A549 (cell line): ENCODE results near the gene LRRC4C. TPM values are rescaled to one million over a fixed set of nuclear protein-coding genes. Genes with fewer than 3 reads are reported as not detected.

Experiments
- ATAC-seq, 2 experiments: fragments of 200-7000 bp in 1 of 2; fragments of >200 bp in 1 of 2; cut with Nextera tagmentation in 1 of 2; cut with Tn5 transposase in 1 of 2; 3 replicates each; pipeline versions ENCODE4 v1.8.0 to v1.9.1; 2018 to 2020; ENCODE audit warnings: mild to moderate bottlenecking in 1 of 2, moderate library complexity in 1 of 2
- CTCF ChIA-PET: fragments of 300-600 bp; sonication (Branson Sonifier 250); formaldehyde crosslinking; extraction: SDS; loops from one replicate; lab custom pipeline; 2021; ENCODE audit warnings: antibody characterized with exemption, inconsistent platforms; lab: Yijun Ruan, JAX
- POLR2A ChIA-PET: fragments of 350-600 bp; formaldehyde crosslinking; extraction: SDS; loops from one replicate; lab custom pipeline; 2021; ENCODE audit warnings: antibody characterized with exemption, inconsistent platforms; lab: Yijun Ruan, JAX
- DNase-seq, 2 experiments: peaks; one replicate each; pipeline versions ENCODE4 v3.0.0 to v3.0.0-alpha.2; 2011 to 2016; ENCODE audit warnings: low read depth in 1 of 2, low spot score in 1 of 2
- FAIRE-seq: peaks from 2 replicates; lab custom pipeline; 2011; peaks lifted over from hg19 to GRCh38; lab: Jason Lieb, UNC
- H3K27ac ChIP-seq, 2 experiments: fragments of >200 bp; sonication (Bioruptor Twin); formaldehyde crosslinking; 3 replicates each; pipeline ENCODE4 v1.5.1; 2016 to 2017
- H3K4me1 ChIP-seq: fragments of >200 bp; sonication (Bioruptor Twin); formaldehyde crosslinking; 3 replicates; pipeline ENCODE4 v1.6.1; 2016
- H3K4me2 ChIP-seq: fragments of >200 bp; sonication (Bioruptor Twin); formaldehyde crosslinking; 3 replicates; pipeline ENCODE4 v1.6.1; 2016
- H3K4me3 ChIP-seq: fragments of >200 bp; sonication (Bioruptor Twin); formaldehyde crosslinking; 3 replicates; pipeline ENCODE4 v1.5.1; 2016
- H3K9me3 ChIP-seq: fragments of >200 bp; sonication (Bioruptor Twin); formaldehyde crosslinking; 3 replicates; pipeline ENCODE4 v1.6.1; 2016
- CBX2 ChIP-seq: fragments of 200-600 bp; sonication (generic); IDR thresholded peaks from 2 replicates; pipeline ENCODE4 v1.6.1; 2016; ENCODE audit warnings: low read depth, mild to moderate bottlenecking, borderline replicate concordance
- CEBPB ChIP-seq, 2 experiments: fragments of >200 bp in 1 of 2; sonication (Bioruptor Twin) in 1 of 2; formaldehyde crosslinking in 1 of 2; IDR thresholded peaks; 2 replicates each; pipeline ENCODE4 v1.6.1; 2012 to 2016
- CHD2 ChIP-seq: fragments of 150-350 bp; IDR thresholded peaks from 2 replicates; pipeline ENCODE4 v1.6.1; 2014; ENCODE audit warnings: low read length; ENCODE audit not compliant: partially characterized antibody
- CTCF ChIP-seq: fragments of >200 bp; sonication (Bioruptor Twin); formaldehyde crosslinking; IDR thresholded peaks from 3 replicates; pipeline ENCODE4 v1.5.1; 2016
- EHF ChIP-seq: fragments of 250-450 bp; sonication (Bioruptor Pico); IDR thresholded peaks from 2 replicates; pipeline ENCODE4 v1.5.0; 2020; ENCODE audit warnings: mild to moderate bottlenecking
- EHMT2 ChIP-seq: fragments of 200-600 bp; sonication (generic); IDR thresholded peaks from 2 replicates; pipeline ENCODE4 v1.6.1; 2016; ENCODE audit warnings: antibody characterized with exemption, low read depth, mild to moderate bottlenecking, moderate library complexity
- EP300 ChIP-seq, 2 experiments: fragments of >200 bp; sonication (Bioruptor Twin); formaldehyde crosslinking; IDR thresholded peaks; 2 replicates in 1 of 2; 3 replicates in 1 of 2; pipeline ENCODE4 v1.6.1; 2016 to 2017
- GATA3 ChIP-seq: IDR thresholded peaks from 2 replicates; pipeline ENCODE4 v1.6.1; 2012; ENCODE audit warnings: borderline replicate concordance
- HDAC2 ChIP-seq: fragments of 200-600 bp; sonication (generic); IDR thresholded peaks from 2 replicates; pipeline ENCODE4 v1.6.1; 2016
- HES2 ChIP-seq: fragments of >200 bp; sonication (Bioruptor Twin); formaldehyde crosslinking; IDR thresholded peaks from 2 replicates; pipeline ENCODE4 v1.6.1; 2016
- HMGXB4 ChIP-seq: fragments of 250-450 bp; sonication (Bioruptor Pico); IDR thresholded peaks from 2 replicates; pipeline ENCODE4 v1.5.0; 2021; ENCODE audit warnings: mild to moderate bottlenecking, moderate library complexity, borderline replicate concordance
- JUN ChIP-seq, 2 experiments: fragments of >200 bp; sonication (Bioruptor Twin); formaldehyde crosslinking; IDR thresholded peaks; 2 replicates in 1 of 2; 3 replicates in 1 of 2; pipeline ENCODE4 v1.6.1; 2016 to 2017
- KDM5A ChIP-seq: fragments of 200-600 bp; sonication (generic); IDR thresholded peaks from 2 replicates; pipeline ENCODE4 v1.6.1; 2016; ENCODE audit warnings: antibody characterized with exemption, mild to moderate bottlenecking
- MAX ChIP-seq: IDR thresholded peaks from 2 replicates; pipeline ENCODE4 v1.6.1; 2012
- MAZ ChIP-seq: fragments of 150-350 bp; IDR thresholded peaks from 2 replicates; pipeline ENCODE4 v1.6.1; 2014; ENCODE audit warnings: antibody characterized with exemption, low read depth, low read length, borderline replicate concordance
- MYC ChIP-seq: IDR thresholded peaks from 2 replicates; pipeline ENCODE4 v1.6.1; 2012; ENCODE audit warnings: mild to moderate bottlenecking, inconsistent platforms, low read length, improper control_type of control experiment, borderline replicate concordance
- NFE2L2 ChIP-seq: fragments of 150-350 bp; conservative IDR thresholded peaks from 2 replicates; pipeline ENCODE4 v1.6.1; 2014; ENCODE audit warnings: low read length
- NR3C1 ChIP-seq: fragments of >200 bp; sonication (Bioruptor Twin); formaldehyde crosslinking; IDR thresholded peaks from 3 replicates; pipeline ENCODE4 v1.6.1; 2017
- POLR2A ChIP-seq: IDR thresholded peaks from 2 replicates; pipeline ENCODE4 v1.6.1; 2012; ENCODE audit warnings: mild to moderate bottlenecking, low read length
- RAD21 ChIP-seq, 2 experiments: fragments of >200 bp in 1 of 2; sonication (Bioruptor Twin) in 1 of 2; formaldehyde crosslinking in 1 of 2; IDR thresholded peaks in 1 of 2; conservative IDR thresholded peaks in 1 of 2; 2 replicates in 1 of 2; 3 replicates in 1 of 2; pipeline ENCODE4 v1.6.1; 2012 to 2018; ENCODE audit warnings: inconsistent platforms in 1 of 2
- REST ChIP-seq: fragments of 200-600 bp; sonication (generic); IDR thresholded peaks from 2 replicates; pipeline ENCODE4 v1.6.1; 2016; ENCODE audit warnings: antibody characterized with exemption, mild to moderate bottlenecking, moderate library complexity
- RFX5 ChIP-seq: fragments of 450-650 bp; IDR thresholded peaks from 2 replicates; pipeline ENCODE4 v1.7.1; 2014; ENCODE audit warnings: antibody characterized with exemption, mild to moderate bottlenecking, moderate library complexity
- SREBF2 ChIP-seq: fragments of 450-650 bp; IDR thresholded peaks from 2 replicates; pipeline ENCODE4 v1.6.1; 2014; ENCODE audit warnings: mild to moderate bottlenecking, moderate library complexity
- TP53 ChIP-seq: fragments of 250-450 bp; sonication (Bioruptor Pico); IDR thresholded peaks from 2 replicates; pipeline ENCODE4 v1.5.0; 2021; ENCODE audit warnings: mild to moderate bottlenecking, moderate library complexity
- ZNF302 ChIP-seq: fragments of 250-450 bp; sonication (Bioruptor Pico); IDR thresholded peaks from 2 replicates; pipeline ENCODE4 v1.9.0; 2021; ENCODE audit warnings: inconsistent platforms, mild to moderate bottlenecking, moderate library complexity
- WGBS: methylation state at CpG from one replicate; pipeline ENCODE4 v1.1.6; 2017; ENCODE audit errors: missing lambda C conversion rate; 5-methylcytosine and 5-hydroxymethylcytosine counted together
- polyA plus RNA-seq, 4 experiments: library from polyadenylated mRNA; depleted of rRNA in 3 of 4; stranded (reverse); fragments of >200 nt; fragmentation: RNase III in 1 of 4; extraction: RNeasy Plus Mini Kit Qiagen cat#74134 plus additional on column Dnase treatment in 1 of 4; gene quantifications; 2 replicates in 3 of 4; 3 replicates in 1 of 4; pipeline ENCODE4 v1.2.3, GENCODE V29; 2011 to 2017

LRRC4C gene
- polyA plus RNA-seq, 2 of the 4 experiments (the other 2 are of a cell fraction), result not detected

- no peak overlapping the region for H3K27ac ChIP-seq
- POLR2A ChIA-PET, result no interaction called here
- TF ChIP-seq CEBPB (IDR thresholded peaks at IDR 0.05), result no peak
- TF ChIP-seq ZNF302 (CRISPR knock-in tag), result no peak
- TF ChIP-seq HDAC2, result no peak
- TF ChIP-seq TP53, result no peak
- TF ChIP-seq HES2, result no peak
- no peak for TF ChIP-seq JUN (IDR thresholded peaks at IDR 0.05)
- TF ChIP-seq EHF (CRISPR knock-in tag), result no peak
- no peak for TF ChIP-seq RAD21 (conservative IDR thresholded peaks at IDR 0.05 in 1 of 2, IDR thresholded peaks at IDR 0.05 in 1 of 2)
- TF ChIP-seq GATA3, result no peak
- TF ChIP-seq CTCF, result no peak
- TF ChIP-seq REST, result no peak
- TF ChIP-seq SREBF2, result no peak
- TF ChIP-seq MAX, result no peak
- TF ChIP-seq EP300 (IDR thresholded peaks at IDR 0.05), result no peak
- TF ChIP-seq, all 56 proteins: peak for 0
- no peak overlapping the region for H3K4me3 ChIP-seq
- WGBS, result 21% methylated on average over 5 of the region's 5 CpGs
- ATAC-seq, result no peak
- H3K9me3 ChIP-seq, result no peaks in the 10 kb centered on the region
- H3K4me2 ChIP-seq, result no peak overlapping the region
- no peaks in the 10 kb centered on the region for H3K4me1 ChIP-seq
- CTCF ChIA-PET, result no interaction called here
- DNase-seq, result no peak
- FAIRE-seq, result no peak
Observed at GRCh38 chr11:40877981-40878380, 581.5 kb downstream of the LRRC4C start.

GRCh38 chr11:40877256-40877655 is 582.2 kb downstream of the LRRC4C start:
- no peak overlapping the region for H3K27ac ChIP-seq
- no peak for ATAC-seq
- CTCF ChIA-PET, result no interaction called here
- TF ChIP-seq EHMT2, result no peak
- no peak for TF ChIP-seq REST
- TF ChIP-seq CTCF, result no peak
- TF ChIP-seq NFE2L2, result no peak
- no peak for TF ChIP-seq KDM5A
- TF ChIP-seq CHD2, result no peak
- no peak for TF ChIP-seq MYC
- TF ChIP-seq CBX2, result no peak
- no peak for TF ChIP-seq NR3C1
- no peak for TF ChIP-seq POLR2A
- no peak for TF ChIP-seq RFX5
- TF ChIP-seq HMGXB4 (CRISPR knock-in tag), result no peak
- TF ChIP-seq MAZ, result no peak
- TF ChIP-seq EHF (CRISPR knock-in tag), result no peak

More at GRCh38 chr11:40877256-40877655, 582.2 kb downstream of the LRRC4C start:
- H3K4me2 ChIP-seq, result no peak overlapping the region
- POLR2A ChIA-PET, result no interaction called here
- DNase-seq (no peak), FAIRE-seq (no peak)
- WGBS, result 35% methylated on average over 7 of the region's 7 CpGs
- H3K4me1 ChIP-seq, result no peaks in the 10 kb centered on the region
- no peak overlapping the region for H3K4me3 ChIP-seq
- no peaks in the 10 kb centered on the region for H3K9me3 ChIP-seq
